CD14-positive monocyte (primary cell): Measurements from ENCODE around the gene NDRG3. TPM values are rescaled to one million over a fixed set of nuclear protein-coding genes. Genes with fewer than 3 reads are reported as not detected.

Experiments
- DNase-seq, 3 donors: peaks; one replicate each; pipeline ENCODE4 v3.0.0-alpha.2; 2011 to 2022
- H2AFZ ChIP-seq: 2 replicates; pipeline ENCODE4 v1.6.0; 2012; ENCODE audit warnings: mild to moderate bottlenecking, low read depth, low read length, inconsistent platforms; ENCODE audit not compliant: insufficient read depth, poor library complexity, severe bottlenecking
- H3K27ac ChIP-seq, 2 donors: 1 replicate in 1 of 2; 2 replicates in 1 of 2; pipeline ENCODE4 v1.5.1; 2012 to 2013; ENCODE audit warnings: low read length in 2 of 2, control low read depth in 1 of 2, inconsistent platforms in 1 of 2, low read depth in 1 of 2, mild to moderate bottlenecking in 1 of 2
- H3K27me3 ChIP-seq, 2 donors: one replicate each; pipeline versions ENCODE4 v1.6.0 to v1.6.1; 2011 to 2013; ENCODE audit warnings: low read length in 2 of 2; ENCODE audit not compliant: control insufficient read depth in 2 of 2, insufficient read depth in 2 of 2
- H3K36me3 ChIP-seq, 2 donors: replicated peaks in 1 of 2; 1 replicate in 1 of 2; 2 replicates in 1 of 2; pipeline versions ENCODE4 v1.5.1 to v1.6.1; 2012 to 2013; ENCODE audit warnings: low read length in 2 of 2, control low read depth in 1 of 2, inconsistent platforms in 1 of 2, mild to moderate bottlenecking in 1 of 2; ENCODE audit not compliant: insufficient read depth in 2 of 2, control insufficient read depth in 1 of 2
- H3K4me1 ChIP-seq, 2 donors: 1 replicate in 1 of 2; 2 replicates in 1 of 2; pipeline versions ENCODE4 v1.5.1 to v1.6.1; 2012 to 2013; ENCODE audit warnings: low read length in 2 of 2, control low read depth in 1 of 2, inconsistent platforms in 1 of 2, mild to moderate bottlenecking in 1 of 2, moderate library complexity in 1 of 2; ENCODE audit not compliant: insufficient read depth in 2 of 2, control insufficient read depth in 1 of 2
- H3K4me2 ChIP-seq: replicated peaks from 2 replicates; pipeline ENCODE3; 2012; ENCODE audit warnings: low read length, moderate library complexity, mild to moderate bottlenecking; ENCODE audit not compliant: poor library complexity, severe bottlenecking; ENCODE audit errors: extremely low read depth
- H3K4me3 ChIP-seq, 3 experiments: fragments of 200-600 bp in 1 of 3; sonication (generic) in 1 of 3; replicated peaks in 1 of 3; 1 replicate in 2 of 3; 2 replicates in 1 of 3; pipeline ENCODE4 v1.5.1; 2011 to 2013; ENCODE audit warnings: low read length in 3 of 3, mild to moderate bottlenecking in 3 of 3, control low read depth in 2 of 3, low read depth in 2 of 3, inconsistent platforms in 1 of 3, moderate library complexity in 1 of 3
- H3K79me2 ChIP-seq: 2 replicates; pipeline ENCODE4 v1.6.0; 2012; ENCODE audit warnings: mild to moderate bottlenecking, control low read depth, inconsistent platforms, low read length, moderate library complexity; ENCODE audit not compliant: insufficient read depth
- H3K9ac ChIP-seq: 2 replicates; pipeline ENCODE4 v1.6.0; 2017; ENCODE audit warnings: low read length, mild to moderate bottlenecking; ENCODE audit not compliant: insufficient read depth, poor library complexity, severe bottlenecking
- H3K9me3 ChIP-seq, 2 donors: replicated peaks in 1 of 2; 1 replicate in 1 of 2; 2 replicates in 1 of 2; pipeline versions ENCODE4 v1.5.1 to v1.6.1; 2012 to 2013; ENCODE audit warnings: low read length in 2 of 2, control low read depth in 1 of 2; ENCODE audit not compliant: control insufficient read depth in 1 of 2, insufficient read depth in 1 of 2
- H4K20me1 ChIP-seq: 2 replicates; pipeline ENCODE4 v1.6.0; 2012; ENCODE audit warnings: mild to moderate bottlenecking, low read length, control low read depth, moderate library complexity; ENCODE audit not compliant: insufficient read depth
- H3K27ac Mint-ChIP-seq, 7 donors: one replicate each; pipeline ENCODE4 v1.8.0; 2020; ENCODE audit warnings: mild to moderate bottlenecking in 7 of 7, mixed read lengths in 7 of 7, moderate library complexity in 6 of 7, inconsistent platforms in 2 of 7
- H3K27me3 Mint-ChIP-seq, 3 donors: one replicate each; pipeline ENCODE4 v1.8.0; 2021 to 2022; ENCODE audit warnings: low read depth in 3 of 3, mild to moderate bottlenecking in 3 of 3, mixed read lengths in 3 of 3, moderate library complexity in 3 of 3, inconsistent platforms in 1 of 3
- H3K36me3 Mint-ChIP-seq, 2 donors: one replicate each; pipeline ENCODE4 v1.8.0; 2020; ENCODE audit warnings: mixed read lengths in 2 of 2, inconsistent platforms in 1 of 2, mild to moderate bottlenecking in 1 of 2
- H3K4me1 Mint-ChIP-seq: one replicate; pipeline ENCODE4 v1.8.0; 2020; ENCODE audit warnings: mild to moderate bottlenecking, mixed read lengths
- H3K4me3 Mint-ChIP-seq, 2 donors: one replicate each; pipeline ENCODE4 v1.8.0; 2020; ENCODE audit warnings: mild to moderate bottlenecking in 2 of 2, mixed read lengths in 2 of 2, moderate library complexity in 1 of 2
- H3K9me3 Mint-ChIP-seq, 7 donors: one replicate each; pipeline ENCODE4 v1.8.0; 2020 to 2022; ENCODE audit warnings: mixed read lengths in 7 of 7, mild to moderate bottlenecking in 6 of 7, moderate library complexity in 6 of 7, inconsistent platforms in 2 of 7
- WGBS: methylation state at CpG from one replicate; pipeline ENCODE4 v1.1.5; 2013; ENCODE audit warnings: missing lambda C conversion rate; ENCODE audit not compliant: insufficient coverage; 5-methylcytosine and 5-hydroxymethylcytosine counted together
- intact Hi-C, 2 donors: fragments of 100-400 bp; cut with micrococcal nuclease; formaldehyde crosslinking; loops; one replicate each; pipeline versions ENCODE4 v1.15.0 to v1.15.1; 2023
- polyA plus RNA-seq, 3 donors: library from polyadenylated mRNA; depleted of rRNA in 1 of 3; unstranded in 2 of 3; stranded (reverse) in 1 of 3; fragments of 300-500 nt in 2 of 3; fragments of >200 nt in 1 of 3; fragmentation: Illumina TruSeq in 2 of 3; gene quantifications; 1 replicate in 2 of 3; 2 replicates in 1 of 3; pipeline ENCODE4 v1.2.3, GENCODE V29; 2012 to 2021
- TF ChIP-seq, protein P1 (sequence below): fragments of 200-600 bp; IDR thresholded peaks from one replicate; pipeline ENCODE4 v1.8.0; 2022; ENCODE audit warnings: antibody characterized with exemption, mild to moderate bottlenecking

NDRG3 gene
- polyA plus RNA-seq, 3 donors, result 16.0 to 23.2 (median 21.7) TPM

DNA sequence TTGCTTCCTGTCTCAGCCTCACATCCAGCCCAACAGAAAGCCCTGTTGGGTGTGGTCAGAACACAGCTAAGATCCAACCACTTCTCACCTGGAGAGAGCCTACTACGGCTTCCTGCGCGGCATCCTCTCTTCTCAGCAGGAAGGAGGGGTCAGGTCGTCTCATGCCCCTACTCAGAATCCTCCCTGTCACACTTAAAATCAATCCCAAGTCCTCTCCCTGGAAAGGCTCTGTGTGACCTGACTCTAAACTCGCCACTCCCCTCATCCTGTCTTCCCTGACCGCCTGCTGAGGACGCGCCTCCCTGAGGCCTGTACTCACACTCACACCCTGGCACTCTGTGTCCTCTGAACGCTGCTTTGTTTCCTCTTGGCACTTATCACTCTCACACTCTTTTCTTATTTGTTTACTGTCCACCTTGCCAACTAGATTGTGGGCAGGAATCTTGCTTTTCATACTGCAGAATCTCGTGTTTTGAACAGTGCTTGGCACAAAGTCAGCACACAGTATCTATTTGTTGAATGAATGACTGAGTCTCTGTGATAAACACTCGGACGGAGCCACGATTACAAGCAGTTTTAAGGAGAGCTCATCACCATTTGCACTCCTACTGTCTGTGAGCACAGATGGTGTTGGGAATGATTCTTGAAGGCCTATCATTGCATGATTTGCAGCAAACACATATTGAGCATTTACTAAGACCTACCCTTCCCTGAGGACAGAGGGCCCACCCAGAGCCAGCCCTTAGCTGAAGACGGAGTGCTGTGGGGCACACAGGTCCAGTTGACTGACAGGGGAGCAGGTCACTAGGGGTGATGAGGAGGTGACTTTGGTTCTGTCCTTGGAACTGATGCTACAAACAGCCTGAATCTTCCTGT is 121.6 kb downstream of the NDRG3 start:
- H3K4me2 ChIP-seq, result no peak overlapping the region
- no peak overlapping the region for H2AFZ ChIP-seq
- 88% methylated on average over 10 of the region's 14 CpGs for WGBS
- H3K79me2 ChIP-seq, result no peaks in the 10 kb centered on the region
- H3K36me3 ChIP-seq, result no peaks in the 10 kb centered on the region
- H4K20me1 ChIP-seq, result no peaks in the 10 kb centered on the region
- no peaks in the 10 kb centered on the region for H3K9me3 ChIP-seq
- Mint-ChIP-seq H3K4me3 (peak overlapping the region in 1 of 2 donors; percentile 1), H3K27ac (peak overlapping the region in 1 of 7 donors; percentile 33), H3K9me3 (no peaks in the 10 kb centered on the region), H3K36me3 (peaks cover 0 to 5% of the 10 kb centered on the region in 2 donors), H3K4me1 (peaks cover 7% of the 10 kb centered on the region), H3K27me3 (peaks cover 0 to 3% (median 0%) of the 10 kb centered on the region in 3 donors)
- no peak overlapping the region for H3K9ac ChIP-seq
- H3K4me3 ChIP-seq, result no peak overlapping the region
- H3K27me3 ChIP-seq, result no peaks in the 10 kb centered on the region
- peaks cover under 1 to 2% of the 10 kb centered on the region in 2 donors for H3K4me1 ChIP-seq
- TF ChIP-seq, protein P1, sequence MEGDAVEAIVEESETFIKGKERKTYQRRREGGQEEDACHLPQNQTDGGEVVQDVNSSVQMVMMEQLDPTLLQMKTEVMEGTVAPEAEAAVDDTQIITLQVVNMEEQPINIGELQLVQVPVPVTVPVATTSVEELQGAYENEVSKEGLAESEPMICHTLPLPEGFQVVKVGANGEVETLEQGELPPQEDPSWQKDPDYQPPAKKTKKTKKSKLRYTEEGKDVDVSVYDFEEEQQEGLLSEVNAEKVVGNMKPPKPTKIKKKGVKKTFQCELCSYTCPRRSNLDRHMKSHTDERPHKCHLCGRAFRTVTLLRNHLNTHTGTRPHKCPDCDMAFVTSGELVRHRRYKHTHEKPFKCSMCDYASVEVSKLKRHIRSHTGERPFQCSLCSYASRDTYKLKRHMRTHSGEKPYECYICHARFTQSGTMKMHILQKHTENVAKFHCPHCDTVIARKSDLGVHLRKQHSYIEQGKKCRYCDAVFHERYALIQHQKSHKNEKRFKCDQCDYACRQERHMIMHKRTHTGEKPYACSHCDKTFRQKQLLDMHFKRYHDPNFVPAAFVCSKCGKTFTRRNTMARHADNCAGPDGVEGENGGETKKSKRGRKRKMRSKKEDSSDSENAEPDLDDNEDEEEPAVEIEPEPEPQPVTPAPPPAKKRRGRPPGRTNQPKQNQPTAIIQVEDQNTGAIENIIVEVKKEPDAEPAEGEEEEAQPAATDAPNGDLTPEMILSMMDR, result no peak
- DNase-seq, result no peak
- intact Hi-C loops, result no loop called here
- no peak overlapping the region for H3K27ac ChIP-seq

DNA sequence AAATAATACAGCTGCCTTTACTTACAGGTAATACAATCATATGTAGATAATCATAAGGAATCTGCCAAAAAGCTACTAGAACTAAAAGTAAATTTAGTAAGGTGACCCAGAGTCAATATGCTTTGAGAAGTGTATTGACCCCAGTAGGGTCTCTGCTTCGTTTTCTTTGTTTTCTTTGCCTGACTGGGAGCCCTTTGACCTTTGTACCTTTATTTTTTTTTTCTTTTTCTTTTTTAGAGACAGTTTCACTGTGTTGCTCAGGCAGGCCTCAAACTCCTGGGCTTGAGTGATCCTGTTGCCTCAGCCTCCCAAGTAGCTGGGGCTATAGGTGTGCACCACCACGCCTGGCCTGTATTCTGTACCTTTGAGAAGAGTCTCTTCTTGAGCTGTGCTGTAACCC is 122.4 kb downstream of the NDRG3 start:
- H3K4me1 Mint-ChIP-seq, result peaks cover 3% of the 10 kb centered on the region

More for the DNA sequence above, 122.4 kb downstream of the NDRG3 start:
- intact Hi-C loops, result no loop called here
- DNase-seq, result no peak
- Histone ChIP-seq H3K4me3 (no peak overlapping the region), H4K20me1 (no peaks in the 10 kb centered on the region), H3K9ac (no peak overlapping the region), H3K4me1 (no peaks in the 10 kb centered on the region), H3K79me2 (no peaks in the 10 kb centered on the region), H3K36me3 (no peaks in the 10 kb centered on the region), H3K27me3 (no peaks in the 10 kb centered on the region), H3K27ac (no peak overlapping the region), H3K9me3 (no peaks in the 10 kb centered on the region), H3K4me2 (no peak overlapping the region), H2AFZ (no peak overlapping the region)
- H3K36me3 Mint-ChIP-seq, result peaks cover 0 to 2% of the 10 kb centered on the region in 2 donors
- peak overlapping the region in 3 of 7 donors; percentile 9 to 38 (median 20) for H3K27ac Mint-ChIP-seq
- no peaks in the 10 kb centered on the region for H3K9me3 Mint-ChIP-seq
- TF ChIP-seq, protein P1, result no peak
- no peak overlapping the region for H3K4me3 Mint-ChIP-seq
- WGBS, result 100% methylated on average over 2 of the region's 2 CpGs
- no peaks in the 10 kb centered on the region for H3K27me3 Mint-ChIP-seq
